HAP-1 (cell line): ENCODE results near the gene CSHL1.
"Not testable (repeated sequence)": the region's sequence is repeated elsewhere in the genome, so short reads cannot be mapped to it uniquely, and the experiment has no call there.

Source experiments
- DNase-seq, 2 experiments: peaks; one replicate each; pipeline ENCODE4 v3.0.0-alpha.2; 2016 to 2020; ENCODE audit warnings: low spot score in 2 of 2
- H3K27me3 ChIP-seq: fragments of 250-450 bp; sonication (Bioruptor Pico); 2 replicates; pipeline ENCODE4 v1.5.1; 2020; ENCODE audit warnings: low read depth, mild to moderate bottlenecking, moderate library complexity
- H3K36me3 ChIP-seq: fragments of 250-450 bp; sonication (Bioruptor Pico); replicated peaks from 2 replicates; pipeline ENCODE4 v1.5.1; 2020; ENCODE audit warnings: mild to moderate bottlenecking
- H3K4me1 ChIP-seq: fragments of 250-450 bp; sonication (Bioruptor Pico); 2 replicates; pipeline ENCODE4 v1.5.1; 2020; ENCODE audit warnings: mild to moderate bottlenecking
- H3K4me3 ChIP-seq: fragments of 250-450 bp; sonication (Bioruptor Pico); 2 replicates; pipeline ENCODE4 v1.5.1; 2020; ENCODE audit warnings: mild to moderate bottlenecking, moderate library complexity
- H3K9me3 ChIP-seq: fragments of 250-450 bp; sonication (Bioruptor Pico); 2 replicates; pipeline ENCODE4 v1.5.1; 2020; ENCODE audit warnings: mild to moderate bottlenecking, moderate library complexity
- in situ Hi-C: fragments of 300-500 bp; cut with MboI; formaldehyde crosslinking; loops from 3 replicates; pipeline ENCODE4 v1.14.3; 2020; ENCODE audit warnings: low sequenced_read_pairs, inconsistent platforms, mixed read lengths

Gene CSHL1

DNA sequence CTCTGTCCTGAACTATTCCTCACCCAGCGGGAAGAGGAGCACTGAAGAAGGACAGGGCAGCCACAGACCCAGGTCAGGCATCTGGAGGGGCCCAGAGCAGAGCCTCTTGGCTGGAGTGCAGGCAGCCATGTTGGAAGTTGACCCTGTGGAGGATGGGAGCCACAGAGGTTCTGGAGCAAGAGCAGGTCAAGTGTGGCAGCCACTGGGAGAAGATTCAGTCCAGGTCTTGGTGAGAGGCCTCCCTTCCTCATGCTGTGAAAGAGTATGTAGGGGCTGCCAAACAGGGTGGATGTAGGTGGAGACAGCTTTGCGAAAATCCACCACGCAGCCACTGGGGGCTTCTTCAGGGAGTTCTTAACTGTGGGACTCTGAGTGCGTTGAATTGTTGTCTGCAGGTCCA, 21.7 kb upstream of the CSHL1 start:
- no peaks in the 10 kb centered on the region for H3K4me1 ChIP-seq
- no peaks in the 10 kb centered on the region for H3K36me3 ChIP-seq
- H3K9me3 ChIP-seq: no peaks in the 10 kb centered on the region
- H3K27me3 ChIP-seq: no peaks in the 10 kb centered on the region
- no peak for DNase-seq
- H3K4me3 ChIP-seq: no peak overlapping the region
- in situ Hi-C loops: no loop called here

DNA sequence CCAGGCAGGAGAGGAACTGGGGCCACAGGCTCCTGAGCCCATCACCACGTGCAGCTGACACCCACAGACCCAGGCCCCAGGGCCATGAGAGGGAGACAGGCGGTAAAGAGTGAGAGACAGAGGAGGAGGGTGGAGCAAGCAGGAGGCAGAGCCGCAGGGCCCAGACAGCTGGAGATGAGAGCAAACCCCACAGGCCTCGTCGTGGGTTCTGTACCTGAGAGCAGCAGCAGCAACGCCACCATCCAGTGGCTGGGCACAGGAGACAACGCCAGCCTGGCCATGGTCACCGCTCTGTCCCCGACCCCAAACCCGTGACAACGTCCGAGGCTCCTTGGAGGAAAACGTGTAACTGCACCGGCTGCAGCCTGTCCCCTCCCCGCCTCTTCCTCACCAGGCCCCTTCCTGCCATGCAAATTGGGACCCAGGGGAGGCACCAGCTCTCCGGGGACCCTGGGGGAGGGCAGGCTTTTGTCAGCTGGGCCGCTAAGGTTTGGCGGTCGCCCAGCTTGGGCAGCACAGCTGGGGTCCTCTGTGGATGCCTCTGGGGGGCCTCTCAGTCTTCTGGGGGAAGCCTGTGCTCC, 21.0 kb upstream of the CSHL1 start, which contains the start of gene CD79B:
Gene CD79B, minus strand, starts transcription at position 351 of the 581 bp plus-strand sequence. Its CDS starts 70 bp downstream, at position 281.
- H3K4me3 ChIP-seq: no peak within 1 kb of the TSS
- no peaks in the 10 kb centered on the region for H3K4me1 ChIP-seq
- in situ Hi-C loops: no loop called here
- H3K27me3 ChIP-seq: no peaks in the 10 kb centered on the region
- no peaks in the 10 kb centered on the region for H3K9me3 ChIP-seq
- no peaks in the 10 kb centered on the region for H3K36me3 ChIP-seq
- no peak for DNase-seq

DNA sequence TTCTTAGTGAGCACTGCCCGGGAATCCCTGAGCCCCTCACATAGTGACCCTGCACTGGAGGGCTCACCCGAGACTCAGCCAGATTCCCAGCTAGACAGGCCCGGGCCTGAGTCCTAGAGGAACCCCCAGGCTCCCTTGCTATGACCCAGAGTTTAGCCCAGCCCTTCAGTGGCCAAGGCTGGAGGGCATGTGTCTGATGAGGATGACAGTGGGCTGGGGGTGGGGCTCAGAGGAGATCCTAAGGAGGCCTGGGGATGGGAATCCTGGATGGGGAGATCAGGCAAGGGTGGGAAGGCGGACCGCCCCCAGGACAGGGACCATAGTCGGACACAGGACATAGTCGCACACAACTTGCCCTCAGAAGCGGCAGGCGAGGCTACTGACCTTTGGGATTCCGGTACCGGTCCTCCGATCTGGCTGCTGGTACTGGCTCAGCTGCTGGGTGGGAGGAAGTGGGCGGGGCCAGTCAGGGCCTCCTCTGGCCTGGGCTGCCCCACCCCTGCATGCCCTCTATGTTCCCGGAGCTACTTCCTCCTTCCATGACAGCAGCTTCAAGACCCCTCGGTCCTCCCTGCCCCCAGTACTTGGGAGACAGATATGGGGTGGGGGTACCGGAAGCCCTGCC, 20.0 kb upstream of the CSHL1 start:
- H3K4me3 ChIP-seq: no peak overlapping the region
- H3K4me1 ChIP-seq: no peaks in the 10 kb centered on the region

DNA sequence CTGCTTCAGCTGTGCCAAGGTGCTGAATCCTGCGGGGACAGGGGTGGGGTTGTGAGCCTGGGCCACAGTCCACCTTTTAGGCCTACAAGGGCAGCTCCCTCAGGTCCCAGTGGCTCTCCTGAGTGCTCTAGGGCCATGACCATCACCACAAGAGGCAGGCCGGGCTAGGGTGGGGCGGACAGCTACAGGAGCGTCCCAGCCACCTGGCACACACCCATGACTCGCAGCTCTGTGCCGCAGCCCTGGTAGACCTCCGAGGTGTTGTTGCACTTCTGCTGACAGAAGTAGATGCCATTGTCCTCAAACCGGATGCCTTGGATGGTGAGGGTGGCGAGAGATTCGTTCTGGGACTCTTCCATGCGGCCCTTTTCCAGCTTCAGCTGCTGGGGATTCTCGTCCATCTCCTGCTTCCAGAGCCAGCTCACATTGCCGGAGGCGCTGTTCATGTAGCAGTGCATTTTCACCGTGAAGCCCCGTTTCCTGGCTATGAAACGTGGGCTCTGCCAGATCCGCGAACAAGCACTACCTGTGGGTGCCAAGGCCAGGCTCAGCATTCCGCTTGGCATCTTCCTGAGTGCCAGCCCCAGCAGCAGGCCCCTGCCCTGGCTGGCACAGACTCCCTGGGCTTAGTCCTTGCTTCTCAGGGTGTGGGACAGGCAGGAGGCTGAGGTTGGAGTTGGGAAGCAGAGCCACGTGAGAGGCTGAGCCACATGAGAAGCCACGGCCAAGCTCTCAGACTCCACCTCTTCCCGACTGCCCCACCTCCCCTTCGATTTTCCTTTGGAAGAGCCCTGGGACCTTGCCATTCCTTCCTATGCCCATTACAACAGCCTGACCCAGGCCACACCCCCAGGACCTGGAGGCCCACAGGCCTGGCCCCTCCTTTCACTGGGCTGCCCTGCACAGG, 19.1 kb upstream of the CSHL1 start:
- H3K27me3 ChIP-seq: no peaks in the 10 kb centered on the region
- no peak overlapping the region for H3K4me3 ChIP-seq
- no peaks in the 10 kb centered on the region for H3K9me3 ChIP-seq
- no peaks in the 10 kb centered on the region for H3K36me3 ChIP-seq
- in situ Hi-C loops: loop anchor here (10.0 kb wide), 1 partner anchor 205 kb away; the partner anchor contains the start of gene ERN1
- no peak for DNase-seq
- H3K4me1 ChIP-seq: no peaks in the 10 kb centered on the region

More for the DNA sequence above, 20.0 kb upstream of the CSHL1 start:
- Histone ChIP-seq H3K36me3 (no peaks in the 10 kb centered on the region), H3K9me3 (no peaks in the 10 kb centered on the region), H3K27me3 (no peaks in the 10 kb centered on the region)
- DNase-seq: no peak
- in situ Hi-C loops: no loop called here

DNA sequence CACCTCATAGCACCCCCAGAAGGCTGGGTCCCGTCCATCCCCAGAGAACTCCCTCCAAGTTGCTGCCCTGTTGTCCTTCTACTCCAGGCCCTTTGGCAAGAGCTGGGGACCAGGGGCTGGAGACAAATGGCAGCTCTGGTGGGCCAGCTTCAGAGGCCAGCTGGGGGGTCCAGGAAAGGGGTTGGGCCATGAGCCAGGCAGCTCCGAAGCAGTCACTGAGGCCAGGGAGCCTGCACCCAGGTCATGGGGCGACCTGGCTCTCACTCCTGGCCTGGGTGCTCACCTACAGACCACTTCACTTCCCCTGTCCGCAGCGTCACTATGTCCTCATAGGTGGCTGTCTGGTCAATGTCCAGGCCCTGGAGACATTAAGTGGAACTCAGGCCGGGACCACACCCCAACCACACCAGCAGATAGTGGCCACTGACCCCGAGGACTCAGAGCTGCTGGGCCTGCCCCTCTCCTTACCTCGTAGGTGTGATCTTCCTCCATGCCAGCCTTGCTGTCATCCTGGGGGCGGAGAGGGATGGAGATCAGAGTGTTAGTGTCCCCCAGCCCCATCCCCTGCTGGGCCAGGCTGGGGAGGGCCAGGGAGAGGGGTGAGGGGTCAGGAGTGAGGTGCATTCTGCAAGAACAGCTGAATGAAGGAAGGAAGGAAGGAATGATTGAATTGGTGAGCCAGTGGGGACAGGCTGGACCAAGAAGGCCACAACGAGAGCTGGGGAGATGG, 18.1 kb upstream of the CSHL1 start:
- Histone ChIP-seq H3K36me3 (no peaks in the 10 kb centered on the region), H3K4me1 (no peaks in the 10 kb centered on the region), H3K27me3 (no peaks in the 10 kb centered on the region), H3K4me3 (no peak overlapping the region), H3K9me3 (no peaks in the 10 kb centered on the region)
- in situ Hi-C loops: loop anchor here (10.0 kb wide), 1 partner anchor 206 kb away; the partner anchor contains the start of gene ERN1
- DNase-seq: no peak

DNA sequence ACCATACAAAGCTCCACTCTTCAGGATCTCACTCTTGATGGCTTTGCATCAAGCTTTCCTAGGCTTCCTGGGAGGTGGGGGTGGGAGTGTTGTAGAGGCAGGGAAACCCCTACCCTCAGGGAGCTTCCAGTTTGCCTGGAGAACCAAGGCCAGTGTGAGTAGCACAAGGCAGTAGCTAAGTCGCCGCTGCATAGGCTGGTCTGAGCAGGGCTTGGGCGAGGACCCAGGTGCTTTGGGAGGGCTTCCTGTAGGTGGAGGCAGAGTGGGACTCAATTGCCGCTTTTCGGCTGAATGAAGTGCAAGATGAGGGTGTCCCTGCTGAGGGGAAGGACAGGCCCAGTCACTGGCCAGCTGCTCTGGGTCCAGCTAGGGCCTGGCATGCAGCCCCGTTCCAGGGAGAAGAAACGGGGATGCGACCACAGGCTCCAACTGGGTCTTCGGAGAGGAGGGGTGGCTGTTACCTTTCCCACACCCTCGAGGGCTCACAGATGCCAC, 17.2 kb upstream of the CSHL1 start:
- in situ Hi-C loops: loop anchor here (10.0 kb wide), 1 partner anchor 207 kb away; the partner anchor contains the start of gene ERN1
- Histone ChIP-seq H3K36me3 (no peaks in the 10 kb centered on the region), H3K9me3 (no peaks in the 10 kb centered on the region), H3K4me1 (no peaks in the 10 kb centered on the region), H3K4me3 (no peak overlapping the region), H3K27me3 (no peaks in the 10 kb centered on the region)
- DNase-seq: no peak

DNA sequence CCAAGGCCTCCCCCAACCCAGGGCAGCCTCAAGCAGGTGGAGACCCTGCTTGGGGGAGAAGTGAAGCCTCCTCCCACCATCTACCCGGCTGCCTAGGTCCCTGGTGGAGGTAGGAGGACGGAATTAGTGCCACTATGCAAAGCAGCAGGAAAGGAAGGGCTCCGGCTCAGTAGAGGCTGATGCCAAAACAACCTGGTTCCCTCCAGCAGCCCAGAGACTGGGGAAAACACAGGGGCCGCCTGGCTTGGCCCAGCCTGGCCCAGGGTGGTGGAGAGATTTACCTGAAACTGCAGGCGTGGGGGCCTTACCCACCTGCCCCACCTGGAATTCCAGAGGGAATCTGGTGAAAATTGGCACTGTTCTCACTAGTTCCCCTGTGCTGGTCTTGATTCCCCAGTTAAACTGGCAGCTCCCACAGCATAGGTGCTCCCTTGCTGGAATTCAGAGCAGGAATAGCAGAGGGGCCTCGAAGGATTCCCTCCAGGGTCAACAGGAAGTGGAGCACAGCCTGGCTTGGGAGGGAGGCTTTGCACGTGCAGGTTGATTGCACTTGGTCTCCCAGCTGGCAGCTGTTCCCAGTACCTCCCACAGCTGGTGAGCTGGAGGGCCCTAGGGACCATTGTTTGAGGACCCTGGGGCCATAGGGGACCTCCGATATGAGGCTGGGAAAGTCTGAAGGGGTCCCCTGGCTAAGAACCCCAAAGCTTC, 16.6 kb upstream of the CSHL1 start:
- Histone ChIP-seq H3K4me3 (no peak overlapping the region), H3K36me3 (no peaks in the 10 kb centered on the region), H3K4me1 (no peaks in the 10 kb centered on the region), H3K27me3 (no peaks in the 10 kb centered on the region), H3K9me3 (no peaks in the 10 kb centered on the region)
- in situ Hi-C loops: loop anchor here (10.0 kb wide), 1 partner anchor 207 kb away; the partner anchor contains the start of gene ERN1
- DNase-seq: no peak

DNA sequence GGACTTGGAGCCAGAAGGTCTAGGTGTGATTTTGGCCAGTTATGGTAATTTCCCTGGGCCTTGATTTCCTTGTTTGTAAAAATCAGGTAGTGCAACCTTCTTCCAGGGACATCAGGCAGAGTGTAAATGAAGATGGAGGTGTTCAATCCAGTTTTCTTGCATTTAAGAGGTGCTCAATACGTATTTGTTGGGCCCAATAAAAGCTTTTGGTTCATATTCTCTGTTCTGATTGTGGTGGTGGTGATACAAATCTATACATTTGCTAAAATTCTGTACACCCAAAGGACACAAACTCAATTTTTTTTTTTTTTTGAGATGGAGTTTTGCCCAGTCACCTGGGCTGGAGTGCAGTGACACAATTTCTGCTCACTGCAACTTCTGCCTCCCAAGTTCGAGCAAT, 15.1 kb upstream of the CSHL1 start:
- DNase-seq: no peak
- Histone ChIP-seq H3K36me3 (no peaks in the 10 kb centered on the region), H3K4me1 (no peaks in the 10 kb centered on the region), H3K9me3 (no peaks in the 10 kb centered on the region), H3K27me3 (no peaks in the 10 kb centered on the region), H3K4me3 (no peak overlapping the region)
- in situ Hi-C loops: loop anchor here (10.0 kb wide), 1 partner anchor 209 kb away; the partner anchor contains the start of gene ERN1

DNA sequence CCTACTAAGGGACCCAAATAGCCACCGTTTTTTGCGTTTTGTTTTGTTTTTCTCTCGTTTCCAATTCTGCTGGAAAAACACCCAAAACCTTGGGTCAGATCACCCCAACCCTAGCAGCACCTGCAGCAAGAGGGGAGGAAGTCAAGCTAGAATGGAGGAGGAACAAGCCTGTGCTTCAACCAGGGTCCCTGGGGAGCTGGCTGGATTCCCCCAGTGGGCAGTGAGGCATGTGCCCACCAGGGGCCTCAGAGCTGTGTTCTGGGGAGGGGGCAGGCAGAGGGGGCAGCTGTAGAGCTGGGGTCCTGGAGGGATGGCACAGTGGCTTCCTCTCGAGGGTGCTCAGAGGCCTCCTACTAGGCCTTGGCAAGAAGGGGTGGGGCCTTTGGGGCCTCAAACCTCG, 14.6 kb upstream of the CSHL1 start:
- in situ Hi-C loops: loop anchor here (10.0 kb wide), 1 partner anchor 209 kb away; the partner anchor contains the start of gene ERN1

DNA sequence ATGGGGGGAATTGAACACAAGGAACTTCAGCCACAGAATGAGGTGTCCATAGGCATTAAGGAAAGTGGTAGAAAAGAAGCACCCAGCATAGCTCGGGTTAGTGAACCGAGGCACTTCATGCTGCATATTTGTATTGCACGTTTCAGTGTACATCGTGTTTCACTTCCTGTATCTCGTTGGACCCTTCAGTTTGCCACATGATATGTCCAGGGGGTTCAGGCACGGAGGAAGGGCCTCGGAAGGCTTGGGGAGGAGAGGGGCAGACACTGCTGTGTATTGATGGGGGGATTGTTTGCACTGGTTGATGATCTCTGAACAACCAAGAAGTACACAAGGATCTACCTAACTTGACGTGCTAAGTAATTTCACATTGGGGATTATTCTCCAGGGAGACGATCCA, 11.3 kb upstream of the CSHL1 start:
- H3K4me3 ChIP-seq, H3K36me3 ChIP-seq, DNase-seq, H3K27me3 ChIP-seq, H3K9me3 ChIP-seq, H3K4me1 ChIP-seq: not testable (repeated sequence)
- in situ Hi-C loops: loop anchor here (10.0 to 25.0 kb wide), 2 partner anchors 212 to 365 kb away; partner anchors contain the start of gene ERN1

More for the DNA sequence above, 14.6 kb upstream of the CSHL1 start:
- Histone ChIP-seq H3K27me3 (no peaks in the 10 kb centered on the region), H3K4me3 (no peak overlapping the region), H3K36me3 (no peaks in the 10 kb centered on the region), H3K9me3 (no peaks in the 10 kb centered on the region), H3K4me1 (no peaks in the 10 kb centered on the region)
- DNase-seq: no peak

DNA sequence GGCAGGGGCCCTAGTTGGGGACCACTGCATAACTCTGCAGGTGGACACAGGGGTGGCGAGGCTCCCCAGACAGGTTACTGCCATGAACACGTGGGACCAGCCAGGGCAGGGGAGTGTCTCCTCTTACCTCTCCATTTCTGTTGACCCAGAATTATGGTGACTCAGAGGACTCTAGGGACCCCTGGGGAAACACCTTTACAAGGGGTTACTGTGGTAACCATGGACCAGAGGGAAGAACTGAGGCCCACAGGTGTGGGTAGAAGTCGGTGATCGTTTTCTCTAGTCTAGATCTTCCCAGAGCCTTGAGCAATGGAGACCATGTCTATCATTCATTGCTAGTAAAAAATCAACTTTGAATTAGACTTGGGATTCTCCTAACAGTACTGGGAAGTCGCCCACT, 9.7 kb upstream of the CSHL1 start:
- H3K9me3 ChIP-seq, H3K4me1 ChIP-seq, H3K36me3 ChIP-seq, H3K27me3 ChIP-seq, DNase-seq, H3K4me3 ChIP-seq: not testable (repeated sequence)
- in situ Hi-C loops: loop anchor here (10.0 to 25.0 kb wide), 2 partner anchors 214 to 367 kb away; partner anchors contain the start of gene ERN1

DNA sequence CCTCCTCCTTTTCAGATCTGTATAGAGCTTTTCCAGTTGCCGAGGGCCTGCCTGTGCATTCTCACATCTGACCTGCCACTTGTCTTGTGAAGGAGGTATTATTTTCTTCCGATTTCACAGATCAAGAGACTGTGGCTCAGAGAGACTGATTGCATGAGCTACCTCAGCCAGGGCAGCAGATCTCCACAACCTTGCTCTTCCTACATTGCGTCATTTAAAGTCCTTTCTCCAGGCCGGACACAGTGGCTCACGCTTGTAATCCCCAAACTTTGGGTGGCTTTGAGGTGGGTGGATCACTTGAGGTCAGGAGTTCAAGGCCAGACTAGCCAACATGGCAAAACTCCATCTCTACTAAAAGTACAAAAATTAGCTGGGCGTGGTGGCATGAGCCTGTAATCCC, 9.0 kb upstream of the CSHL1 start:
- not testable (repeated sequence) for H3K36me3 ChIP-seq, DNase-seq, H3K4me1 ChIP-seq, H3K27me3 ChIP-seq, H3K4me3 ChIP-seq, H3K9me3 ChIP-seq
- in situ Hi-C loops: loop anchor here (10.0 to 25.0 kb wide), 2 partner anchors 215 to 367 kb away; partner anchors contain the start of gene ERN1
